ENCODE measurements around the gene MRPL17.

- TF ChIP-seq CTCF (conservative IDR thresholded peaks at IDR 0.05; ENCODE audit: low read depth, low read length) = no peak
- no peak for TF ChIP-seq EZH2 (IDR thresholded peaks at IDR 0.05; ENCODE audit: borderline replicate concordance, low read depth, low read length, poor library complexity, severe bottlenecking)
Observed at GRCh38 chr11:6674219-6674597, 8.9 kb downstream of the MRPL17 start.

All from A673 (cell line).